Measurements from ENCODE around the gene CTDNEP1.

DNA sequence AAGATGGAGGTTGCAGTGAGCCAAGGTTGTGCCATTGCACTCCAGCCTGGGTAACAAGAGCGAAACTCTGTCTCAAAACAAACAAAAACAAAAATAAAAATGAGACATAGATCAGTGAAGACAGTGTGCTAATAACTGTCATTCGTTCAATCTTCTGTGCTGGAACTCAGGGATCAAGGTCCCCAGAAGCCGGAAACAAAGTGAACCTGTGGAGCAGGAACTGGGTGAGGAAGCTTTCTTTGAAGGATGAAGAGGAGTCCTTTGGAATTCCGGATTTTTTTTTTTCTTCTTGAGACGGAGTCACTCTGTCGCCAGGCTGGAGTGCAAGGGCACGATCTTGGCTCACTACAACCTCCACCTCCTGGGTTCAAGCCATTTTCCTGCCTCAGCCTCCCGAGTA lies 27.9 kb upstream of the CTDNEP1 start:
- TF ChIP-seq EZH2 (IDR thresholded peaks at IDR 0.05) = no peak
- no peak for TF ChIP-seq POLR2AphosphoS5 (IDR thresholded peaks at IDR 0.05; ENCODE audit: borderline replicate concordance, low read depth, low read length)
- no peak for TF ChIP-seq FOXP2 (optimal IDR thresholded peaks at IDR 0.05; ENCODE audit: control extremely low read depth, extremely low read length, insufficient read depth)
